Tibial nerve (tissue), 3 donors: ENCODE measurements around the gene PPP1R3F.
"Not testable (repeated sequence)": the region's sequence is repeated elsewhere in the genome, so short reads cannot be mapped to it uniquely, and the experiment has no call there.

Experiments
- CTCF ChIP-seq, 5 experiments: fragments of 200-600 bp in 3 of 5; fragments of 450-650 bp in 2 of 5; sonication (generic) in 3 of 5; IDR thresholded peaks; one replicate each; pipeline ENCODE4 v1.5.1; 2016 to 2019; ENCODE audit warnings: antibody characterized with exemption in 5 of 5, mild to moderate bottlenecking in 3 of 5, moderate library complexity in 2 of 5
- POLR2A ChIP-seq, 2 donors: fragments of 450-650 bp; IDR thresholded peaks; one replicate each; pipeline ENCODE4 v1.6.1; 2017; ENCODE audit warnings: antibody characterized with exemption in 2 of 2, mild to moderate bottlenecking in 2 of 2, moderate library complexity in 2 of 2

- not testable (repeated sequence) for TF ChIP-seq CTCF, POLR2A (IDR thresholded peaks at IDR 0.05)
These were observed 29.7 kb downstream of the PPP1R3F start for GRCh38 chrX:49299293-49299692.
